WI38 (cell line): ENCODE results near the gene STIMATE.
A peak's percentile ranks its signal among the peaks of the same experiment; 100 is the strongest.

Source experiments
- H3K4me3 ChIP-seq: 2 replicates; pipeline ENCODE4 v1.5.1; 2011; ENCODE audit warnings: low read depth, mild to moderate bottlenecking, control low read depth, low read length
- CTCF ChIP-seq: IDR thresholded peaks from 2 replicates; pipeline ENCODE4 v1.5.1; 2012; ENCODE audit warnings: low read depth, mild to moderate bottlenecking, control low read depth, low read length

The STIMATE gene

GRCh38 chr3:52857133-52857532, 40.2 kb downstream of the STIMATE start:
- H3K4me3 ChIP-seq = no peak overlapping the region
- TF ChIP-seq CTCF = no peak

- no peak overlapping the region for H3K4me3 ChIP-seq
- TF ChIP-seq CTCF = no peak
Measured at GRCh38 chr3:52856666-52857065, 40.7 kb downstream of the STIMATE start.

- no peak for TF ChIP-seq CTCF
- H3K4me3 ChIP-seq = no peak overlapping the region
Measured at GRCh38 chr3:52854013-52854412, 43.3 kb downstream of the STIMATE start.

- no peak overlapping the region for H3K4me3 ChIP-seq
- TF ChIP-seq CTCF = no peak
Measured at GRCh38 chr3:52852419-52852818, 44.9 kb downstream of the STIMATE start.

- TF ChIP-seq CTCF = peak; percentile 52
Measured at GRCh38 chr3:52851348-52851747, 46.0 kb downstream of the STIMATE start.

GRCh38 chr3:52849656-52850055, 47.7 kb downstream of the STIMATE start:
- H3K4me3 ChIP-seq = no peak overlapping the region
- no peak for TF ChIP-seq CTCF

More at GRCh38 chr3:52851348-52851747, 46.0 kb downstream of the STIMATE start:
- H3K4me3 ChIP-seq = no peak overlapping the region

- no peak overlapping the region for H3K4me3 ChIP-seq
- no peak for TF ChIP-seq CTCF
Measured at GRCh38 chr3:52848617-52849016, 48.7 kb downstream of the STIMATE start.
